Adrenal gland (tissue), 5 donors: ENCODE data around the gene TM9SF1.

Experiments used
- CTCF ChIP-seq, 6 experiments: fragments of 450-650 bp in 4 of 6; fragments of 200-600 bp in 2 of 6; sonication (generic) in 1 of 6; IDR thresholded peaks; 1 replicate in 5 of 6; 2 replicates in 1 of 6; pipeline versions ENCODE4 v1.5.1 to v1.8.0; 2016 to 2021; ENCODE audit warnings: antibody characterized with exemption in 6 of 6, mild to moderate bottlenecking in 2 of 6, moderate library complexity in 1 of 6
- POLR2A ChIP-seq, 2 donors: fragments of 450-650 bp; IDR thresholded peaks; one replicate each; pipeline ENCODE4 v1.6.1; 2017; ENCODE audit warnings: antibody characterized with exemption in 2 of 2, mild to moderate bottlenecking in 2 of 2, moderate library complexity in 1 of 2
- donor health status: DM: no; HTN: no; CAD: no.

- no peak for TF ChIP-seq CTCF (IDR thresholded peaks at IDR 0.05)
- TF ChIP-seq POLR2A (IDR thresholded peaks at IDR 0.05), result no peak
Measured at GRCh38 chr14:24147761-24148428, 47.3 kb downstream of the TM9SF1 start.
